GM18951 (cell line): ENCODE results near the gene OPN1LW.

ENCODE experiments used
- POLR2A ChIP-seq: IDR thresholded peaks from 4 replicates; pipeline ENCODE4 v1.6.1; 2011; ENCODE audit warnings: mild to moderate bottlenecking; ENCODE audit not compliant: insufficient read length, insufficient read depth; ENCODE audit errors: extremely low read depth
- in situ Hi-C: fragments of 300-500 bp; cut with MboI; formaldehyde crosslinking; loops from one replicate; pipeline ENCODE4 v1.12.0; 2022; ENCODE audit warnings: low sequenced_read_pairs, mixed read lengths, inconsistent platforms; ENCODE audit not compliant: unreplicated experiment

The OPN1LW gene

GRCh38 chrX:154120567-154120966, 23.5 kb upstream of the OPN1LW start:
- in situ Hi-C loops = no loop called here
- no peak for TF ChIP-seq POLR2A

DNA sequence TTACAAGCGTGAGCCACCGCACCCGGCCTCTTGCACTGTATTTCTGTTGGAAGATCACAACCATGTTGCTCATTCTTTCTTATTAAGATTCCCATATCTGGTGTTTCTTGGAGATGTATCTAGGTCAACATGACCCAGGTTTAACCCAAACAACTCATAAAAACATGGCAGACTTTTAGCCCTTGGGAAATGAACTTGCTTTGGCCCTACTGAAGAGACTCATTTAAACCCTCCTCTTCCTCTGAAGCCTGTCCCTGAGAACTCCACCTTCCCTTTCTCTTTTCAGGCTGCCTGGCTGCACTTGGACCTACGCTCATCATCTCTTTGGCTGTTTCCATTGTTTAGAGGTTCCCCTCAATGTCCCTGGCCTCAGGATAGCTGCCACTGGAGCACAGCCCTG, 22.8 kb upstream of the OPN1LW start:
- in situ Hi-C loops = no loop called here
- TF ChIP-seq POLR2A = no peak

- in situ Hi-C loops = no loop called here
- no peak for TF ChIP-seq POLR2A
Measured at GRCh38 chrX:154121961-154122360, 22.1 kb upstream of the OPN1LW start.

DNA sequence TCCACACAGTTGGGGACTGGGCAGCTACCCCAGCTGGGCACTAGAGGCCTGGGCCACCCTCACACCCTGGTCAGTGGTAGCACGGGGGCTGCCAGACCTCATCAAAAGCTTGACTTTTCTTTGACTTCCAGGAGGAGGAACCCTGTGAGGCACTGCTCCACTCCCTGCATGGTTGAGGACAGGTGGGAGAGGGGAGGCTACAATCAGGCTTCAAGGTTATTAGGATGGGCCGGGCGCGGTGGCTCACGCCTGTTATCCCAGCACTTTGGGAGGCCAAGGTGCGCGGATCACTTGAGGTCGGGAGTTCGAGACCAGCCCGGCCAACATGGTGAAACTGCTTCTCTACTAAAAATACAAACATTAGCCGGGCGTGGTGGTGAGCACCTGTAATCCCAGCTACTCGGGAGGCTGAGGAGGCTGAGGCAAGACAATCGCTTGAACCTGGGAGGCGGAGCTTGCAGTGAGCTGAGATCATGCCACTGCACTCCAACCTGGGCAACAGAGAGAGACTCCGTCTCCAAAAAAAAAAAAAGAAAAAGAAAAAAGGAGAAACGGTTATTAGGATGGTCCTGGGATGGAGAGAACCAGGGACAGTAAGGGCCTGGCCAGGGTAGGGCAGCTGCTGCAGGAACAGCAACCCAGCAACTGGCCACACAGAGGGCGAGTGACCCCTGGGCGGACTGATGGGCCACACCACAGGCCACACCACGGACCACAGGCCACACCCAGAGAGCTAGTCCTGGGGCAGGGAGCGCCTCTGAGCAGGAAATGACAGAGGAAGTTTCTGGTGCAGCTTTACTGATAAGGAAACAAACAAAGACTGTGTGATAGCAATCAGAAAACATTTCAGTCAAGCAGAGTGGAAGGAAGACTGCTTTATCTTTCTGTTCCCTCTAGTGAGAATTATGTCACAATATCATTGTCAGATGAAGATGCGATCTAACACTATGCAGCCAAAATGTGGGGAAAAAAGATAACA, 20.5 kb upstream of the OPN1LW start:
- no peak for TF ChIP-seq POLR2A
- in situ Hi-C loops = no loop called here

DNA sequence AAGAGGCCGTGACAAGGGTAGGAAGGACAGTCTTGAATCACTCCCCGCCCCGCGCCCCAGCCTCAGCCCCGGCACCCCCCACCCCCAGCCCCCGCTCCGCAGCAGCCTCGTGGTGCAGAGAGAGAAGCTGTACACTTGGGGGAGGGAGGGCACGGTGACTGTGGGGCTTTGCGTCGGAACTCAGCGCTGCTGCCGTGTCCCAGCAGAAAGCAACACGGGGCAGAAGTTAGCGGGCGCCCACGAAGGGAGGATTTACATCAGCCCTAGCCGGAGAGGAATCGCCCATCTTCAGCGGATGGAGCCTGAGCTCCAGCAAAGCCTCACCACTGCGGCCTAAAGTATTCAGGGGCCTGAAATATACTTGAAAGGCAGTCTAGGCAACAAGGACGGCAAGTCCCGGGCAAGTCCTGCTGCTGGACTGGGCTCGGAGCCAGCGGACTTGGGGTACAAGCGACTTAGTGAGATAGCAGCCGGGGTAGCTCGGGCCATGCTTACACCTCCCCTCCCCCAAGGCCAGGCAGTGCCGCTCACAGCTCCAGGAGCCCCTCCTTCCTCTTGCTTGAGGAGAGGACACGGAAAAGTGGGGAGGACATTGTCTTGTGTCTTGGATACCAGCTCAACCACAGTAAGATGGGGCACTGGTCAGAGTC, 18.5 kb upstream of the OPN1LW start:
- in situ Hi-C loops = no loop called here
- TF ChIP-seq POLR2A = no peak

- no peak for TF ChIP-seq POLR2A
- in situ Hi-C loops = no loop called here
Measured at GRCh38 chrX:154126101-154126500, 17.9 kb upstream of the OPN1LW start.

GRCh38 chrX:154131955-154132354, 12.1 kb upstream of the OPN1LW start:
- TF ChIP-seq POLR2A = no peak
- in situ Hi-C loops = no loop called here

GRCh38 chrX:154132366-154132765, 11.7 kb upstream of the OPN1LW start:
- no peak for TF ChIP-seq POLR2A
- in situ Hi-C loops = no loop called here

GRCh38 chrX:154135458-154136229, 8.4 kb upstream of the OPN1LW start:
- TF ChIP-seq POLR2A = no peak
- in situ Hi-C loops = no loop called here

DNA sequence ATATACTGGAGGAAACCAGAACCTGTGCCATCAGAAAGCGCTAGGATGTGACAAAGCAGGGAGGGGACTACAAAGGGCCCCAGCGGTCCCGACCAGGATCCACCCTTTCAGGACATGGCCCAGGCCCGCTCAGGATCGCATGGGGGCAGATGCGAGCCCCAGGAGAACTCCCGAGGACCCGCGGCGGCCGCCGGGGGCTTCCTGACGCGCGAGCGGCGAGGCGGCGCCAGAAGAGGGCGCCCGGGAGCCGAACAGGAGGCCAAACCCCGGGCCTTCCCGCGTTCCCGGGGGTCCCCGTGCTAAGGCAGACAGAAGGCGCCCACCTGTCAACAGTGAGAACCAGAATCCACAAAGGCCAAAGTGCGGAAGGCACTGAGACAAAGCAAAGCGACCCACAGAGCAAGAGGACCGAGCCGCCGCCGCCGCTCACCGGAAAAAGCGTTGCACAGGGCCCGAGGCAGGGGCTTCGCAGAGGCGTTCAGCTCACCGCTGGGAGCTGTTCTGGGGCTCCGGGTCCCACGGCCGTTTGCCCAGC, 7.3 kb upstream of the OPN1LW start:
- in situ Hi-C loops = no loop called here
- TF ChIP-seq POLR2A = no peak

GRCh38 chrX:154138857-154139256, 5.2 kb upstream of the OPN1LW start:
- no peak for TF ChIP-seq POLR2A
- in situ Hi-C loops = no loop called here

- in situ Hi-C loops = no loop called here
- TF ChIP-seq POLR2A = no peak
Measured at GRCh38 chrX:154140206-154140605, 3.8 kb upstream of the OPN1LW start.

GRCh38 chrX:154140742-154141141, 3.3 kb upstream of the OPN1LW start:
- in situ Hi-C loops = no loop called here
- TF ChIP-seq POLR2A = no peak

DNA sequence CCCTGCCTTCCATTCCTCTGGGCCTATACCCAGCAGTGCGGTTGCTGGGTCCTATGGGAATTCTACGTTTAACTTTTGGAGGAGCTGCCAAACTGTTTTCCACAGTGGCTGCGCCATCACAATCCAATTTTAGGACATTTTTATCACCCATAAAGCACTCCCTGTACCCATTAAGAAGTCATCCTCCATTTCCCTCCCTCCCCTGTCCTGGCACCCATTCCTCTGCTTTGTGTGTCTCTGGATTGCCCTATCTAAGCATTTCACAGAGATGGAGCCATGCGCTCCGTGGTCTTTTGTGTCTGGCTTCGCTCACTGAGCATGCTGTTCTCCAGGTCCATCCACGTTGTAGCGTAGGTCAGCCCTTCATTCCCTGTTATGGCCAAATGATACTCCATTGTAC, 1.7 kb upstream of the OPN1LW start:
- in situ Hi-C loops = no loop called here
- no peak for TF ChIP-seq POLR2A
